Neural cell (in vitro differentiated cells): Measurements from ENCODE around the gene ASCC1. TPM values are rescaled to one million over a fixed set of nuclear protein-coding genes. Genes with fewer than 3 reads are reported as not detected.

Experiments used
- H2AFZ ChIP-seq: fragments of 200-600, 300-800 bp; sonication (generic), shearing (Covaris generic); 2 replicates; pipeline ENCODE4 v1.6.0; 2014; ENCODE audit warnings: low read depth, mild to moderate bottlenecking, antibody characterized with exemption, low read length, moderate library complexity
- H3F3A ChIP-seq: fragments of 200-600 bp; shearing (Covaris generic); 2 replicates; pipeline ENCODE4 v1.6.1; 2016; ENCODE audit warnings: mild to moderate bottlenecking, moderate library complexity, mixed read lengths, antibody characterized with exemption, low read length; ENCODE audit not compliant: insufficient read depth, poor library complexity, severe bottlenecking
- H3K27ac ChIP-seq: fragments of 200-600, 300-800 bp; sonication (generic), shearing (Covaris generic); 2 replicates; pipeline ENCODE4 v1.5.1; 2014; ENCODE audit warnings: mild to moderate bottlenecking, low read length, moderate library complexity
- H3K27me3 ChIP-seq: fragments of 300-800, 200-600 bp; sonication (generic), shearing (Covaris generic); 2 replicates; pipeline ENCODE4 v1.6.0; 2014; ENCODE audit warnings: mild to moderate bottlenecking, low read depth, low read length, moderate library complexity; ENCODE audit not compliant: insufficient read depth
- H3K36me3 ChIP-seq: fragments of 300-800, 200-600 bp; sonication (generic), shearing (Covaris generic); 2 replicates; pipeline ENCODE4 v1.5.1; 2014; ENCODE audit warnings: mild to moderate bottlenecking, antibody characterized with exemption, low read length, moderate library complexity; ENCODE audit not compliant: insufficient read depth
- H3K4me2 ChIP-seq: fragments of 300-800, 200-600 bp; sonication (generic), shearing (Covaris generic); 2 replicates; pipeline ENCODE4 v1.6.0; 2014; ENCODE audit warnings: mild to moderate bottlenecking, low read length
- H3K4me3 ChIP-seq: fragments of 300-800, 200-600 bp; sonication (generic), shearing (Covaris generic); 2 replicates; pipeline ENCODE4 v1.5.1; 2014; ENCODE audit warnings: mild to moderate bottlenecking, low read length, moderate library complexity
- H3K79me2 ChIP-seq: fragments of 200-600 bp; shearing (Covaris generic); replicated peaks from 2 replicates; pipeline ENCODE4 v1.6.0; 2014; ENCODE audit warnings: mild to moderate bottlenecking, low read length, moderate library complexity; ENCODE audit not compliant: insufficient read depth
- H3K9ac ChIP-seq: fragments of 300-800, 200-600 bp; sonication (generic), shearing (Covaris generic); 2 replicates; pipeline ENCODE4 v1.6.1; 2016; ENCODE audit warnings: mild to moderate bottlenecking, low read length, mixed read lengths
- H3K9me2 ChIP-seq: fragments of 200-600 bp; shearing (Covaris generic); 2 replicates; pipeline ENCODE4 v1.6.1; 2016; ENCODE audit warnings: mild to moderate bottlenecking, low read length, mixed read lengths; ENCODE audit not compliant: insufficient read depth
- H3K9me3 ChIP-seq: fragments of 200-600, 300-800 bp; sonication (generic), shearing (Covaris generic); 2 replicates; pipeline ENCODE4 v1.6.1; 2016; ENCODE audit warnings: mild to moderate bottlenecking, mixed run types, low read length, moderate library complexity, mixed read lengths
- H4K20me1 ChIP-seq: fragments of 200-600 bp; shearing (Covaris generic); 2 replicates; pipeline ENCODE4 v1.6.1; 2016; ENCODE audit warnings: mild to moderate bottlenecking, mixed run types; ENCODE audit not compliant: insufficient read depth
- EP300 ChIP-seq: fragments of 450-650 bp; conservative IDR thresholded peaks from 2 replicates; pipeline ENCODE4 v1.6.1; 2014; ENCODE audit warnings: antibody characterized with exemption, mild to moderate bottlenecking, moderate library complexity; ENCODE audit not compliant: poor library complexity, severe bottlenecking
- EZH2 ChIP-seq: fragments of 200-600, 300-800 bp; shearing (Covaris generic), sonication (generic); IDR thresholded peaks from 2 replicates; pipeline ENCODE4 v1.6.1; 2014; ENCODE audit warnings: antibody characterized with exemption, low read length, borderline replicate concordance, mild to moderate bottlenecking; ENCODE audit not compliant: insufficient read depth, poor library complexity, severe bottlenecking
- MXI1 ChIP-seq: fragments of 450-650 bp; conservative IDR thresholded peaks from 2 replicates; pipeline ENCODE4 v1.6.1; 2014; ENCODE audit warnings: antibody characterized with exemption, mild to moderate bottlenecking; ENCODE audit not compliant: poor library complexity, severe bottlenecking
- POLR2AphosphoS5 ChIP-seq: IDR thresholded peaks from 2 replicates; pipeline ENCODE4 v1.6.1; 2012
- RAD21 ChIP-seq: fragments of 450-650 bp; conservative IDR thresholded peaks from 2 replicates; pipeline ENCODE4 v1.6.1; 2014; ENCODE audit warnings: antibody characterized with exemption, mild to moderate bottlenecking, moderate library complexity
- SMC3 ChIP-seq: fragments of 450-650 bp; conservative IDR thresholded peaks from 2 replicates; pipeline ENCODE4 v1.6.1; 2014; ENCODE audit warnings: antibody characterized with exemption, mild to moderate bottlenecking, moderate library complexity; ENCODE audit not compliant: poor library complexity
- TAF1 ChIP-seq: IDR thresholded peaks from 2 replicates; pipeline ENCODE4 v1.6.1; 2012; ENCODE audit warnings: low read depth
- polyA plus RNA-seq: library from polyadenylated mRNA; depleted of rRNA; stranded (reverse); fragments of >200 nt; gene quantifications from 2 replicates; pipeline ENCODE4 v1.2.3, GENCODE V29; 2014
- TF ChIP-seq, protein P1 (sequence below): fragments of 450-650 bp; IDR thresholded peaks from 2 replicates; pipeline ENCODE4 v1.5.1; 2014; ENCODE audit warnings: antibody characterized with exemption, mild to moderate bottlenecking, moderate library complexity; ENCODE audit not compliant: poor library complexity, severe bottlenecking
- TF ChIP-seq, protein P2 (sequence below): IDR thresholded peaks from 2 replicates; pipeline ENCODE4 v1.6.1; 2012; ENCODE audit warnings: borderline replicate concordance

Gene ASCC1
- polyA plus RNA-seq, 1 donor from 2014 or later, result 39.6 TPM

DNA sequence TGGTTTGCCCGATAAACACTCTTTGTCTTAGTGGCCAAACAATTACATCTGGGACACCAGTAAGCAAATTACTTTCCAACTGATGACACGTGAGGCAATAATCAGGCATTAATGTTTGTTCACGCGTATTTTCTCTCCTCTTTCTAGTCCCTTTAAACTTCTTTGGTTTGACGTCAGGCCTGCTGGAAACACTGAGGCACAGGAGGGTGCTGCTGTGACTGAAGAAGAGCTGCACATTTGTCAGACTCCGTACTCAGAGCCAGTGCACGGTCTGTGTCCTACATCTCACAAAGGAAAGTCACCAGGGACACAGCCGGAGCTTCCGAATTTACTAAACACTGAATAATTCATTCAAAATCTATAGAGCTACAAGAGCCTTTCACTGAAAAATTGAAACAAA lies 57.9 kb downstream of the ASCC1 start:
- Histone ChIP-seq H4K20me1 (no peaks in the 10 kb centered on the region), H3K27me3 (no peaks in the 10 kb centered on the region), H2AFZ (no peak overlapping the region), H3K36me3 (no peaks in the 10 kb centered on the region), H3K4me2 (no peak overlapping the region), H3K79me2 (no peaks in the 10 kb centered on the region), H3K9ac (no peak overlapping the region), H3K4me3 (no peak overlapping the region), H3K27ac (no peak overlapping the region), H3F3A (no peaks in the 10 kb centered on the region), H3K9me3 (no peaks in the 10 kb centered on the region), H3K9me2 (no peaks in the 10 kb centered on the region)
- TF ChIP-seq MXI1, result no peak
- no peak for TF ChIP-seq TAF1
- TF ChIP-seq, protein P1, sequence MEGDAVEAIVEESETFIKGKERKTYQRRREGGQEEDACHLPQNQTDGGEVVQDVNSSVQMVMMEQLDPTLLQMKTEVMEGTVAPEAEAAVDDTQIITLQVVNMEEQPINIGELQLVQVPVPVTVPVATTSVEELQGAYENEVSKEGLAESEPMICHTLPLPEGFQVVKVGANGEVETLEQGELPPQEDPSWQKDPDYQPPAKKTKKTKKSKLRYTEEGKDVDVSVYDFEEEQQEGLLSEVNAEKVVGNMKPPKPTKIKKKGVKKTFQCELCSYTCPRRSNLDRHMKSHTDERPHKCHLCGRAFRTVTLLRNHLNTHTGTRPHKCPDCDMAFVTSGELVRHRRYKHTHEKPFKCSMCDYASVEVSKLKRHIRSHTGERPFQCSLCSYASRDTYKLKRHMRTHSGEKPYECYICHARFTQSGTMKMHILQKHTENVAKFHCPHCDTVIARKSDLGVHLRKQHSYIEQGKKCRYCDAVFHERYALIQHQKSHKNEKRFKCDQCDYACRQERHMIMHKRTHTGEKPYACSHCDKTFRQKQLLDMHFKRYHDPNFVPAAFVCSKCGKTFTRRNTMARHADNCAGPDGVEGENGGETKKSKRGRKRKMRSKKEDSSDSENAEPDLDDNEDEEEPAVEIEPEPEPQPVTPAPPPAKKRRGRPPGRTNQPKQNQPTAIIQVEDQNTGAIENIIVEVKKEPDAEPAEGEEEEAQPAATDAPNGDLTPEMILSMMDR, result no peak
- no peak for TF ChIP-seq RAD21
- TF ChIP-seq, protein P2, sequence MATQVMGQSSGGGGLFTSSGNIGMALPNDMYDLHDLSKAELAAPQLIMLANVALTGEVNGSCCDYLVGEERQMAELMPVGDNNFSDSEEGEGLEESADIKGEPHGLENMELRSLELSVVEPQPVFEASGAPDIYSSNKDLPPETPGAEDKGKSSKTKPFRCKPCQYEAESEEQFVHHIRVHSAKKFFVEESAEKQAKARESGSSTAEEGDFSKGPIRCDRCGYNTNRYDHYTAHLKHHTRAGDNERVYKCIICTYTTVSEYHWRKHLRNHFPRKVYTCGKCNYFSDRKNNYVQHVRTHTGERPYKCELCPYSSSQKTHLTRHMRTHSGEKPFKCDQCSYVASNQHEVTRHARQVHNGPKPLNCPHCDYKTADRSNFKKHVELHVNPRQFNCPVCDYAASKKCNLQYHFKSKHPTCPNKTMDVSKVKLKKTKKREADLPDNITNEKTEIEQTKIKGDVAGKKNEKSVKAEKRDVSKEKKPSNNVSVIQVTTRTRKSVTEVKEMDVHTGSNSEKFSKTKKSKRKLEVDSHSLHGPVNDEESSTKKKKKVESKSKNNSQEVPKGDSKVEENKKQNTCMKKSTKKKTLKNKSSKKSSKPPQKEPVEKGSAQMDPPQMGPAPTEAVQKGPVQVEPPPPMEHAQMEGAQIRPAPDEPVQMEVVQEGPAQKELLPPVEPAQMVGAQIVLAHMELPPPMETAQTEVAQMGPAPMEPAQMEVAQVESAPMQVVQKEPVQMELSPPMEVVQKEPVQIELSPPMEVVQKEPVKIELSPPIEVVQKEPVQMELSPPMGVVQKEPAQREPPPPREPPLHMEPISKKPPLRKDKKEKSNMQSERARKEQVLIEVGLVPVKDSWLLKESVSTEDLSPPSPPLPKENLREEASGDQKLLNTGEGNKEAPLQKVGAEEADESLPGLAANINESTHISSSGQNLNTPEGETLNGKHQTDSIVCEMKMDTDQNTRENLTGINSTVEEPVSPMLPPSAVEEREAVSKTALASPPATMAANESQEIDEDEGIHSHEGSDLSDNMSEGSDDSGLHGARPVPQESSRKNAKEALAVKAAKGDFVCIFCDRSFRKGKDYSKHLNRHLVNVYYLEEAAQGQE, result no peak
- TF ChIP-seq EZH2, result no peak
- no peak for TF ChIP-seq SMC3
- no peak for TF ChIP-seq EP300
- no peak for TF ChIP-seq POLR2AphosphoS5

DNA sequence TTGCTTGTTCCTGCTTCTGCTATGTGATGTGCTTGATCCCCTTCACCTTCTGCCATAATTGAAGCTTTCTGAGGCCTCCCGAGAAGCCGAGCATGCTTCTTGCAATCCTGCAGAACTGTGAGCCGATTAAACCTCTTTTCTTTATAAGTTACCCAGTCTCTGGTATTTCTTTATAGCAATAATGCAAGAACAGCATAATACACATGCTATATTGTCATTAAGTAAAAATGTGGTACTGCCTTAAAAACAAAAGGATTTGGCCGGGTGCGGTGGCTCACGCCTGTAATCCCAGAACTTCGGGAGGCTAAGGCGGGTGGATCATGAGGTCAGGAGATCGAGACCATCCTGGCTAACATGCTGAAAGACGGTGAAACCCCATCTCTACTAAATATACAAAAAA lies 59.9 kb downstream of the ASCC1 start:
- TF ChIP-seq POLR2AphosphoS5, result no peak
- no peak for TF ChIP-seq SMC3
- no peak for TF ChIP-seq EZH2
- TF ChIP-seq RAD21, result no peak
- TF ChIP-seq EP300, result no peak
- no peak for TF ChIP-seq TAF1
- TF ChIP-seq, protein P2, result no peak
- no peak for TF ChIP-seq MXI1
- TF ChIP-seq, protein P1, result no peak
- Histone ChIP-seq H3K27me3 (no peaks in the 10 kb centered on the region), H3K9me2 (no peaks in the 10 kb centered on the region), H3K9ac (no peak overlapping the region), H3K4me2 (no peak overlapping the region), H3K79me2 (no peaks in the 10 kb centered on the region), H3F3A (no peaks in the 10 kb centered on the region), H3K27ac (no peak overlapping the region), H4K20me1 (no peaks in the 10 kb centered on the region), H3K9me3 (no peaks in the 10 kb centered on the region), H3K4me3 (no peak overlapping the region), H3K36me3 (no peaks in the 10 kb centered on the region), H2AFZ (no peak overlapping the region)
